Measurements from ENCODE around the gene SYNE1.

- TF ChIP-seq, protein P1, sequence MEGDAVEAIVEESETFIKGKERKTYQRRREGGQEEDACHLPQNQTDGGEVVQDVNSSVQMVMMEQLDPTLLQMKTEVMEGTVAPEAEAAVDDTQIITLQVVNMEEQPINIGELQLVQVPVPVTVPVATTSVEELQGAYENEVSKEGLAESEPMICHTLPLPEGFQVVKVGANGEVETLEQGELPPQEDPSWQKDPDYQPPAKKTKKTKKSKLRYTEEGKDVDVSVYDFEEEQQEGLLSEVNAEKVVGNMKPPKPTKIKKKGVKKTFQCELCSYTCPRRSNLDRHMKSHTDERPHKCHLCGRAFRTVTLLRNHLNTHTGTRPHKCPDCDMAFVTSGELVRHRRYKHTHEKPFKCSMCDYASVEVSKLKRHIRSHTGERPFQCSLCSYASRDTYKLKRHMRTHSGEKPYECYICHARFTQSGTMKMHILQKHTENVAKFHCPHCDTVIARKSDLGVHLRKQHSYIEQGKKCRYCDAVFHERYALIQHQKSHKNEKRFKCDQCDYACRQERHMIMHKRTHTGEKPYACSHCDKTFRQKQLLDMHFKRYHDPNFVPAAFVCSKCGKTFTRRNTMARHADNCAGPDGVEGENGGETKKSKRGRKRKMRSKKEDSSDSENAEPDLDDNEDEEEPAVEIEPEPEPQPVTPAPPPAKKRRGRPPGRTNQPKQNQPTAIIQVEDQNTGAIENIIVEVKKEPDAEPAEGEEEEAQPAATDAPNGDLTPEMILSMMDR (IDR thresholded peaks at IDR 0.05; ENCODE audit: poor library complexity, severe bottlenecking): no peak
- TF ChIP-seq EP300 (conservative IDR thresholded peaks at IDR 0.05; ENCODE audit: poor library complexity, severe bottlenecking): no peak
- TF ChIP-seq, protein P2, sequence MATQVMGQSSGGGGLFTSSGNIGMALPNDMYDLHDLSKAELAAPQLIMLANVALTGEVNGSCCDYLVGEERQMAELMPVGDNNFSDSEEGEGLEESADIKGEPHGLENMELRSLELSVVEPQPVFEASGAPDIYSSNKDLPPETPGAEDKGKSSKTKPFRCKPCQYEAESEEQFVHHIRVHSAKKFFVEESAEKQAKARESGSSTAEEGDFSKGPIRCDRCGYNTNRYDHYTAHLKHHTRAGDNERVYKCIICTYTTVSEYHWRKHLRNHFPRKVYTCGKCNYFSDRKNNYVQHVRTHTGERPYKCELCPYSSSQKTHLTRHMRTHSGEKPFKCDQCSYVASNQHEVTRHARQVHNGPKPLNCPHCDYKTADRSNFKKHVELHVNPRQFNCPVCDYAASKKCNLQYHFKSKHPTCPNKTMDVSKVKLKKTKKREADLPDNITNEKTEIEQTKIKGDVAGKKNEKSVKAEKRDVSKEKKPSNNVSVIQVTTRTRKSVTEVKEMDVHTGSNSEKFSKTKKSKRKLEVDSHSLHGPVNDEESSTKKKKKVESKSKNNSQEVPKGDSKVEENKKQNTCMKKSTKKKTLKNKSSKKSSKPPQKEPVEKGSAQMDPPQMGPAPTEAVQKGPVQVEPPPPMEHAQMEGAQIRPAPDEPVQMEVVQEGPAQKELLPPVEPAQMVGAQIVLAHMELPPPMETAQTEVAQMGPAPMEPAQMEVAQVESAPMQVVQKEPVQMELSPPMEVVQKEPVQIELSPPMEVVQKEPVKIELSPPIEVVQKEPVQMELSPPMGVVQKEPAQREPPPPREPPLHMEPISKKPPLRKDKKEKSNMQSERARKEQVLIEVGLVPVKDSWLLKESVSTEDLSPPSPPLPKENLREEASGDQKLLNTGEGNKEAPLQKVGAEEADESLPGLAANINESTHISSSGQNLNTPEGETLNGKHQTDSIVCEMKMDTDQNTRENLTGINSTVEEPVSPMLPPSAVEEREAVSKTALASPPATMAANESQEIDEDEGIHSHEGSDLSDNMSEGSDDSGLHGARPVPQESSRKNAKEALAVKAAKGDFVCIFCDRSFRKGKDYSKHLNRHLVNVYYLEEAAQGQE (IDR thresholded peaks at IDR 0.05; ENCODE audit: borderline replicate concordance): no peak
- TF ChIP-seq SMC3 (conservative IDR thresholded peaks at IDR 0.05; ENCODE audit: poor library complexity): no peak
Observed at GRCh38 chr6:152241013-152241766, 396.0 kb downstream of the SYNE1 start.
